Kidney glomerular epithelial cell (primary cell): Measurements from ENCODE around the gene VPS29.
"Not testable (repeated sequence)": the region's sequence is repeated elsewhere in the genome, so short reads cannot be mapped to it uniquely, and the experiment has no call there.

Experiments used
- DNase-seq: peaks from one replicate; lab custom pipeline; 2025; lab: John Stamatoyannopoulos, UW

Gene VPS29

DNA sequence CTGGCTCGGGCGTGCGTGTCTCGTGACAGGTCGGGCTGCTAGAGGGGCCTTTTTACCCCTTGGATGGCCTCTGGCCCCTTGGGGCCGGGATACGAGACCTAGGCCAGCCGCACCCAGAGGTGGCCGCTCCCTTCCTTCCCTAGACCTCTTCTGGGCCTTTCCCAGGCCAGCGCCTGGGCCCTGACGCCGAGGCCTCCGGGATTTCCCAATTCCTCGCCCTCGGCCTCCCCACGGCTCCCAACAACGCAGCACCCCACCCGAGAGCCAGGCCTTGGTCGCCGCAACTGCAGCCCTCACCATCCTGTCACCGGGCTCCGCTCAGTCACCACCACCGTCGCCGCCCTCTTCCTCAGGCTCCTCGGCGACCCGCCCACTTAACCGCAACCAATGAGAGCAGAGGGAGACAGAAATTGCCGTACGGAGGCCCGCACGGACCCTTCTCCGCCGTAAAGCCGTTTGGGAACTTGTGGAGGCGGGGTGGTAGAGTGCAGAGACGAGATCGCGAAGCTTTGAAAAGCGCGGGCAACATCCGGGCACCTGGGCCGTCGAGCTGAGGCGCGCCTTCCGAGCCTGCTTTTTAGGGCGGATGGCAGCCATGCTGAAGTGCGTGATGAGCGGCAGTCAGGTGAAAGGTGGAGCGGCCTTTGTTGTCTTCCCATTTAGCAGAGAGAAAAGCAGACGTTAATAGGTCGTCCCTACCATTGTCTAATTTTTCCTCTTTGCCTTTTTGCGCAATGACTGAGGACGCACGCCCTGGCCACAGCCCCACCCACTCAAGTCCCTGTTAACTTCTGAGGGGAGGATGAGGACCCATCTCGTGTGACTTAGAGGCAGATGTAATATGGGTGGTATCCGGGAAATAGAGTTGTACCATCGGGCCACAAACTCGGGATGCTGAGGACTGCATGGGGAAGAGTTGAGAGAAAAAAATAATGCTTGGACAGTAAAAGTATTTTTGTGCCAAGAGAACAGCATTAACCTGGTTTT, at the start of gene VPS29, which contains the start of gene RAD9B:
Gene VPS29 (minus strand): TSS at position 360 of the 987 bp plus-strand sequence. CDS start 60 bp downstream, at position 300.
Gene RAD9B (plus strand): TSS at position 580 of the 987 bp plus-strand sequence. CDS start 7 bp downstream, at position 587.
- peak; percentile 97 for DNase-seq

DNA sequence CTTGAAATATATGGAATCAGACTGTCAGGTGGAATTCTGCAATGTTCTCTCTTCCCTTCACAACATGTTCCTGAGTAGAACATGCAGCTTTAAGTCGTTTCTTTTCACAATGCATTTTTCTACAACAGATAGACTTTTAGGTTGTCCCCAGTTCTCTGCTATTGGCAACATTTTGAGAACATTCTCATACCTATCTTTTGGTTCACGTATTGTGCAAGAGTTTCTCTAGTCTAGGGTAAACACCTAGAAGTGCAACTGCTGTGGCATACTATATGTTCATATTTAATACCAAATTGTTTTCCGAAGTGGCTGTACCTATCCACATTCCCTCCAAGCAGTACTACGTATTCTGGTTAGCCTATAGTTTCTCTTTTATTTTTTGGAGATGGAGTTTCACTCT, 49.1 kb upstream of the VPS29 start:
- no peak for DNase-seq

DNA sequence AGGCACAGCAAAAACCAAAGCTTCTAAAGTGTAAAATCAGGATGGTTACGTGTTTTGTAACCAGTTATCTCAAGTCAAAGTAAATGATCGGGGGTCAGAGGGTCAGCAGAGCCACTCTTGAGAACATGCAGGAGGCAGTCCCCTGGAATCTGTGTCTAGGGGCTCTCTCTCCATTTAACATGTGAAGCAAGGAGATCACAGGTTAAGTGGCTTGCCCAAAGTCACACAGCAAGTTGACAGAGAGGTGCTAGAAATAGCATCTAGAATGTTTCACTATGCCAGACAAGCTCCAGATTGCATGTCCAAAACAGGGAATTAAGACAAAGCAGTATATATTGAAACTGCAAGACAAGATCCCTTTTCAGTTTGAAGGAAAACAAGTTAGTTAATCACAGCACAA, 47.8 kb upstream of the VPS29 start:
- no peak for DNase-seq

DNA sequence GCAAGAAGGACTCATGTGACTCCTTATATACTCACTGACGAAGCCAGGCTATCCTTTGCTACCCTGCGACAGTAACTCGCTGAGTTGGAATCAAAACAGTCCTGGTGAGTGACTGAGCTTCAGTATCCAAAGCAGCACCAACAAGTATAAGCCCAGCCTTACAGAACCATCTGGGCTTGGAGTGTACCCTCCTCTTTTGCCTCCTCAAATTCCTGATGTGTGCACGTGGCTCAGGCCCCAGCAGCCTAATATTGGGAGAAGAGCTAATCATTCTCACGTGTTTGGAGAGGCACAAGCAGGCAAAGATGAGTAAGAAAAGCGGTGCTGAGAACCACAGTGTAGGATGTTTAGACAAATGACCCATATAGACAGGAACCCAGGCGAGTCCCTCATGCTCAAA, 46.8 kb upstream of the VPS29 start:
- no peak for DNase-seq

DNA sequence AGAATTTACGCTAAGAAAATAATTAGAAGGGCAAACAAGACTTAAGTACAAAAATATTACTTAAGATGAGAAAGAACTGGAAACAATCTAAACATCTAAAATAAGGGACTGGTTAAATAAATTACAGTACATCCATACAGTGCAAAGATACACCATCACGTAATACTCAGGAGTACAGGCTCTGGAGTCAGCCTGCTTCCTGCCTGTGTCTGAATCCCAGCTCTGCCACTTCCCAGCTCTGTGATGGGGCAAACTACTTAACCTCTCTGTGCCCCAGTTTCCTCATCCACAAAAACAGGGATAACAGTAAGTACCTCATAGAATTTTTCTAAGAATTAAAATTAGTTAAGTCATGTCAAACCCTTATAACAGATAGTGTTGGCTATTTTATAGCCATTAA, 45.2 kb upstream of the VPS29 start:
- no peak for DNase-seq

DNA sequence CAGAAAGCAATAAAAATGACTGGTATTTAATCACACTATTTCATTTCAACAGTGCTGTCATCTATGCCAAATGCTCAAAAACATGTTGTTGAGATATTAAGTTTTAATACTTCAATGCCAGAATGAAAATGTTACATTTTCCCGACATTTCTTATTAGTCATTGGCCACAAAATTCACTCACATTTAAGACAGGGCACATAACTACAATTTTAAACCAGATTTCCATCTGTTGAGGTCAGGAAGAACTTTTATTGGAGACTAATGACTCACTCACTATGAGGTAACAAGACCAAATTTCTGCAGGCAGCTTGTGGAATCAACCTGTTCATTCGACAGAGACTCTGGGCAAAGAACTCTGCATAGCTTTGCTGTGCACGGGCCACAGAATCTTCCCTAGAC, 44.4 kb upstream of the VPS29 start:
- peak; percentile 39 for DNase-seq

DNA sequence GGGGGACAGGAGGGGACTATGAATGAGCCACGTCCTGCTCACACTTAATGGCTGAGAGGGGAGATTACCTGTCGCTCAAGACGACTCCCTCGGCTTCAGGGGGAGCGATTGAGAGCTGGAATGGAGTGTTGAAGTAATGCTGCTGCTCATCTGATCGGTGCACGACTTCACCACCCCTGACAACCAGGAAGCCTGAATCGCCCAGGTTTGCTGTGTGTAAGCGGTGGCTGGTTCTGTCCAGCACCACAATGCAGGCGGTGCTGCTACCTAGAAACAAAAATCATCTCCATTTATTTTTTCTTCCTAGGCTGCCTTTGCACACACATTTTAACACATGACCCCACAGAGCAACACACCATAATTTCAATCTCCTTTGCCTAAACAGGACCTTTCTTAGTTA, 43.9 kb upstream of the VPS29 start:
- DNase-seq = no peak

DNA sequence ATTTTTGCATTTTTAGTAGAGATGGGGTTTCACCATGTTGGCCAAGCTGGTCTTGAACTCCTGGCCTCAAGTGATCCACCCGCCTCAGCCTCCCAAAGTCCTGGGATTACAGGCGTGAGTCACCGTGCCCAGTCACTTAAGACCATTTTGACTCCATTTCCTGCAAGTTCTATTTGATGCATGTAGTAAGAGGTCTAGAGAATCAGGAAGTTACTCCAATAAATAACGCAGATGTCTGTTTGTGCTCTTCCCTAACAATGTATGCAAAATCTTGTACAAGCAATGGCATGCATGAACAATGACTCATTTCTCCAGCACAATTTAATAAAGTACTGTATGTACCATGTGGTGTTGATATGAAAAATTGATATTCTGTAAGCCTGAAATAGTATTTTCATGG, 43.3 kb upstream of the VPS29 start:
- not testable (repeated sequence) for DNase-seq

DNA sequence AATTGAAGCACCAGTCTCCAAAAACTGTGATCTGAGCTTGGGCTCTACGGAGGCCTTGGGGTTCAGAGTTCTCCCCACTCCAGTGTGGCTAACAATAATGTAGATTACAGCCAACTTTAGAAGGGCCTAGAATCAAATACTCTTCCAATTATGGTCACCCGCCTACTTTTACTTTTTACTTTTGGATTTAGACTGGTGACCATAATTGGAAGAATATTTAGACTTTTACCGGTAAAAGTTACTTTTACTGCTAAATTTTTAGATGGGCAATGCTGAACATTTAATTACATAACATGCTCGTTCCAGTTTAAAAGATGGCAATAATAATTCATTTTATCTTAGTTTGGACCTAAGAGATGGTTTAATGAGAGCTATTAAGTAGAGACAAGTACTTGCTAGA, 42.1 kb upstream of the VPS29 start:
- no peak for DNase-seq

DNA sequence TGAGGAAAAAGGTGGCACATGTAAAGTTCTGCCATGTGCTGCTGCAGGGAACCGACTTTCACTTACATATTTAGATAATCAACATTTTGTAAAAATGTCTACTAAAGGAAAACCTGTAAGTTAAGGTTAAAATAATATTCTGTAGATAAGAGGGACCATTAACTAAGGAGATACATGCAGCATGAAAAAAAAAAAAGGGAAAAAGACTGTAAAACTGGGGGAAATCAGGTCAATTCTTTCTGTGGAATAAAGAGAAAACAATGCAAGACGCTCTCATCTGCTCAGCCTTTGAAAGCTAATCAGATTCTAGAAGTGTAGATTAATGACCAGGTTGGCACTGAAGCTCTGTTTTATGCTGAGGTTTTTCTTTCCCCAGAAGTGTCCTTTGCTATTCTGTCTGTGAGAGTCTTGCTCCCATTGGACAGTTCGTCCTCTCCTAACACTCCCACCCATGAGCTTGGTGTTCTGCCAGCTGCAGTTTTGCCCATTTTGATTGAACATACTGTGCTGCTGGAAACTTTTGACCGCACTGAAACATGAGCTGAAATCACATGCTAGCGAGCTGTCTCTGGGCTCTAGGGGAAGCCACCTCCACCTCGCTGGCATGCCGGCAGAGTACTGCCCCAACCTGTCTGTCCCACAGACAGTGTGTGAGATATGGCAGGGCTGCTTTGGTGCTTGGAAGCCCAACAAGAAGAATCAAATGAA, 41.5 kb upstream of the VPS29 start:
- DNase-seq = peak; percentile 73

DNA sequence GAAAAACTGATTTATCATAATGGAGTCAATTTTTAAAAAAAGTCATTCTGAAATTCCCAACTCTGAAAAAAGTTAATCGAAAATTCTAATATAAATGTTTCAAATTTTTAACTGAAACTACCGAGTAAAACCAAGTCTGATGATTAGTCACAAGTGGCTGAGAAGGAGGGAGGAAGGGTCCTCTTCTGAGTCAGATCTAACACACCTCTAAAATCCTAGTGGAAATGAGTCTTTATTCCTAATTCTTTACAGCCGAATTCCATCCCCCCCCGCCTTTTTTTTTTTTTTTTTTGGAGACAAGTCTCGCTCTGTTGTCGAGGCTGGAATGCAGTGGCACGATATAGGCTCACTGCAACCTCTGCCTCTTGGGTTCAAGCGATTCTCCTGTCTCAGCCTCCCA, 38.1 kb upstream of the VPS29 start:
- DNase-seq = no peak

DNA sequence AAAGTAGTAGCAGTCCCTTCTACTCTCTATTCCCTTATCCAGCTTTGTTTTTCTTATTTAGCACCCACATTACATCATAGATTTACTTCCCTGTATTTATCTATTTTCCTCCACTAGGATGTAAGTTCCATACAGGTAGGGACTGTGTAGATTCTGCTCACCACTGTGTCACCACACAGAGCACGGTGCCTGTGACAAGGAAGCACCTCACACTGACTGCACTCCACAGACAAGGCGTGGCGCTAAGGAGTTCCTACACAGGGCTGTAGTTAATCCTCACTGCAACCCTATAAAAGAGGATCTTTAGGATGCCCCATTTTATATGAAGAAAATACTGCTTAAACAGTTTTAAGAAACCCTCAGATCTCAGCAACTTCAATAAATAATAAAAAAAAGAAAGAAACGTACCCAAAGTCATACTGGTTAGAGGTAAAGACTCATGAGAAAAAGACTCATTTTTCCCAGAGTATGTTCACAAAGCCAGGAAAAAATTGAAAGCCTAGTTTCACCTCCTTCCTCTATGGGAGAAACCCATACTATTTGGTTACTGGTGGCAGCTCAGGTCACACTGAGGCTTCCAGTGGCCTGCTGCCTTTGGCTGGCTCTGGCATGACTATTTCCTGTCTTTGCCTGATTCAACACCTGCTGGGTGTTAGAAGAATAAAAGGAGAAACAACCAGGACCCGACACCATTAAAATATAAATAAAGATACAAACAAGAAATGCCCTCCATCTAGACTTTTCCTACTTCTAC, 37.1 kb upstream of the VPS29 start:
- no peak for DNase-seq

DNA sequence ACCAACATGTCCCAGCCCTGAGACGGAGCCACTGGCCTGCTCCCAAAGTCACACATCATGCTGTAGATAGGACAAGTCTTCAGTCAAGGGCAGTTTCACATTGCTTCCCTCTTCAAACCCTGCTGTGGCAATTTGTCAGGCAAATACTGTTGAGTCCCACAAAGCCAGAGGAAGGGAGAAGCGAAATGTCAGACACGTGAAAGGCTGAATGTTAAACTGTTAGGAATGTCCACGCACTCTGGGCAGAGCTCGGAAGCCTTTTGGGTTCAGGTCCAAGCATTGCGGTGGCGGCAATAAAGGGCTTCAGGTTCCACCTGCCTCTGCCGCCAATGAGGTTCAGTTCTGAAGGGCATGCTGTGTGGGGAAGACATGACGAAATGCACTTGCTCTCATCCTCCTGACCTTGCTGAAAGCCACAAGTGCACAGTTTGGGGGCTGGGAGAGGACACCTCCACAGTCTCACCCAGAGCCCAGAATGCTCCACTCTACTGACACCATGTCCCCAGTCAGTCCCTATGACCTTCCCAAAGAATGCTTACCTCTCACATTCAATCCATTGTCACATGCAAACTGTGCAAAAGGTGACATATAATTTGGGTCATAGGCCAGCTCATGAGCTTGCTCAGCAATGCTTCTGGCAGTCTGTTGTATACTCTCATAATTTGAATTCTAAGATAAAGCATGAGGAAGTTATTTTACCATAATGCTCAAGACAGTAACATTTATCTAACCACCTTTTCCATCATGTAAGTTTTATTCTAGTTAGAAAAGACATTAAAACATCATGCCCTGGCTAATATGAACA, 35.9 kb upstream of the VPS29 start:
- no peak for DNase-seq

DNA sequence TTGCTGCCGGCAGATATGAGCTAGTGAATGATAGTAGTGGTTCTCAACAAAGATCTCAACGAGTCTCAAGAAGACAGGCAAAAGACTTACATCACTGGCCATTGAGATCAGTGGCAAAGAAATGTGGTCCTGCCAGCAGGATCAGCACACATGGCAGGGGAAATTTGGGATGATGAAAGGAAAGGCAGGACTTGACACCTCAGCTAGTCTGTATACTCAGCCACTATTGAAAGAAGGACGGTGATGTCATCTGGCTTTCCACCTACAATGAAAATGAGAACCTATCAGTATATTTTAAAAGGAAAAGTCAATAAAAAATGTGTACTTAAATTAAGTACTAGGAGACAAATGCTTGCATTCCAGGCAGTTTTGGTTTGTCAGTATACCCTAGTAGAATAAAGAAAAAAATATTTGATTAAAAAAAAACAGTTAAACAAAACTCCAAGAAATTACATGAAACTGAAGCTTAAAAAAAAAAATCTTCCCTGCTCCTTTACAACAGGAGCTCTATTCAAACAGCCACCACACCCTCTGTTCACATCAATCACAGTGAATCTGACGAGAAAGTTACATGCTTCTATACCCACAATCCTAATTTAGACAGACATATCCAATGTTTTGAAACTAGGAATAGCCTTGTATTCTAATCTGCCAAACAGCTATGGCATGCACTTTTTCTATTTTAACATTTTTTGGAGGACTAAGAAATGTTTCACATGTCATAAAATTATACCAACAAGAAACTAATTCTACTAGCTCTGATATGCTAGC, 35.1 kb upstream of the VPS29 start:
- DNase-seq = no peak

DNA sequence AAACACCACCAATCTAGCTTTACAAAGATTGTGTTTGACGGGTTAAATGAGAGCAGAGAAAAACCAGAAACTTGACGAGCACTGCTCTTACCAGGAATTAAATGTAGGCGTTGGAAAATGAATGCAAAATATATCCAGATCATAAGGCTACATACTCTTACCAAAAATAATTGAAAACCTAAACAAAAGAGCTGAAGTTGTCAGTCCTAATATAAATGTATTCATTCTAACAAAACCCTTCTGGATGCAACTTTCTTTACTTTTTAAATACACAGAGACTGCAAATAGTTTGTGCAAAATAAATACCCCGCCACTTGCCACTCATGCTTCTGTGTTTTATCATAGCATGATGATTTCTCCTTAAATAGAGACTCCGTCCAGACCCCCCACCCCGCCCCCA, 32.9 kb upstream of the VPS29 start:
- no peak for DNase-seq

DNA sequence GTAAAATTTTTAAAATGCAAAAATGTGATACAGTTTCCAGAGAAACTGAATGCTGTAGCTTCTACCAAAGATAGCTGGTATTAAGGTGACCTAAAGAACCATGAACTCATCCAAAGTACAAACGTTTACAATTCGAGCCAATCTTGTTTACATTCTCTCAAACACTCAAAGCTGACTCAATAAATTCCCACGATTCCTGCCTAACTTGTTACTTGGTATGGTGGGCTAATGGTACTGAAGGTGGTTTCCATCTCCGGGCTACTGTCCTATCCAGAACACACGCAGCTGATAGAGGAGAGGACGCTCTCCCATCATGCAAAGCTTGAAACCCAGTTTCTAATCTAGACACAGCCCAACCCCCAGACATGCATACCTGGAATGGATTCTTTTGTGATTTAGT, 31.7 kb upstream of the VPS29 start:
- DNase-seq = no peak

DNA sequence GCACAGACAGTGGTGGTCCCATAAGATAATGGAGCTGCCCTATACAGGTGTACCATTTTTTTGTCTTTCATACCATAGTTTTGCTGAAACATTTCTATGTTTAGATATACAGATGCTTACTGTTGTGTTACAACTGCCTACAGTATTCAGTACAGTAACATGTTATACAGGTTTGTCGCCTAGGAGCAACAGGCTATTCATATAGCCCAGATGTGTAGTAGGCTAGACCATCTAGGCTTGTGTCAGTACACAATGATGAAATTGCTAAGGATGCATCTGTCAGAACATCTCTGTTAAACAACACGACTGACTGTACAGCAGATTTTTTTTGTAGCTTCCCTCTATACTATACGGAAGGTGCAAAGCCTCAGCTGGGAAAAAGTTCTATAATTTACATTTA, 30.7 kb upstream of the VPS29 start:
- no peak for DNase-seq

DNA sequence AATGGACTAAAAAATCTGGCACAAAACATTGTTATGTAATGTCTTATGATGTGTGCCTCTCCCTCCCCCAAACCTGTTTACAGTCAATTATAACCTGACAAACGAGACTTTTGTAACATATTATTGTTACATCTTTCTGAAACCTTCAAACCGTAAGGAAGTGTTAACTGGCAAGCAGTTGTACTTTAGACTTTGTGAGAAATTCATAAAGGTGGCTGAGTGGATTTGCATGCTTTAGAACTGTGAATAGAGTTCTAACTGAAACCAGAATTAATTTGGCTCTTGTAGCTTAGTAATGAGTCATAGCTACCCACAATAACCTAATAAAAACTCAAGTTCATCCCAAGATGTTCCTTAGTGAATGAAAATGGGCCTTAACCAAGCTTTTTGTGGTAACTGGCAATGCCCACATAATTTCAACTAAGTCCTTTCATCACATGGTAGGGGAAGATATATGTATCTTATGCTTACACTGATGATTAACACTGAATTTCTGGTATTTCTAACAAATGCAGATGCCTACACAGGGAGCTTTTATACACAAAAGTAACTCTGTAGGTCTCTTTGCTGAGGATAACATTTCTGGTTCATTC, 29.9 kb upstream of the VPS29 start:
- no peak for DNase-seq

DNA sequence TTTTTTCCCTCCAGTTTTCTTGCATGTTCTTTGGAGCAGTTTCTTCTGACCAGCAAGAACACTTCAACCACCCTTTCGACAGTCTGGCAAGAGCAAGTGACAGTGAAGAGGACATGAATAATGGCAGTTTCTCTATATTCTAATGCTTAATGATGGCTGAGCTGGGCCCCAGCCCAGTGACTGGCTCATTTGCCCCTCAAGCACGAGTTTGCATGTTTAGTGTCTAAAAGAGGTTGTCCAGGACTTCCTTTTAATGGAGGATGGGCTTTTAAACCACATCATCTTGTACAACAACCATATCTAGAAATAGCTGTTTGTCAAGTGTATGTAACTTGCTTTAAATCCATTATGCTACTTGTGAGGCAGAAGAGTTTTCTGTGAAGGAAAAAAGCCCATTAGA, 28.6 kb upstream of the VPS29 start:
- DNase-seq = no peak

DNA sequence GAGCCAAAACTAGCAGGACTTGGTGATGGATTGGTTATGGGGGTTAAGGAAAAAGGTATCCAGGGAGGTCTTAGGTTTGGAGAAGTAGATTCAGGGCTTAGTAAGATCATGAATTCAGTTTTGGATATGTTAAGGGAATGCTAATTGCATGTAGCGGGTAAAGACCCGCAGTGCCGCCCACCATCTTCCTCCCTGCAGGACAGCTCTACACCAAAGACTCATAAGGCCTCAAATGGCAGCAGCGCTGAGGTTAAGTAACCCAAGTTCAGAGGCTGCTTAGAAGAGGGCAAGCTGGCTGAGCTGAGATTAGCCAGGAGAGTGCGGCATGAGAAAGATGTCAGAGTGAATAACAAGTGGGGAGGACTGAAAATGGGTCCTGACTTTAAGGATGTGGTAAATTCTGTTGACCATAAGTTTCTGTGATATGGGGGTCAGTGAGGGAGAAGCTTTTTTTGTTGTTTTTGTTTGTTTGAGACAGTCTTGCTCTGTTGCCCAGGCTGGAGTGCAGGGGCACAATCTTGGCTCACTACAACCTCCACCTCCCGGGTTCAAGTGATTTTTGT, 26.4 kb upstream of the VPS29 start:
- DNase-seq = no peak
